GM10847 (cell line): ENCODE data around the gene KRT6B.

ENCODE experiments used
- POLR2A ChIP-seq: IDR thresholded peaks from 2 replicates; pipeline ENCODE4 v1.6.1; 2011; ENCODE audit not compliant: insufficient read length; ENCODE audit errors: extremely low read depth

The KRT6B gene

DNA sequence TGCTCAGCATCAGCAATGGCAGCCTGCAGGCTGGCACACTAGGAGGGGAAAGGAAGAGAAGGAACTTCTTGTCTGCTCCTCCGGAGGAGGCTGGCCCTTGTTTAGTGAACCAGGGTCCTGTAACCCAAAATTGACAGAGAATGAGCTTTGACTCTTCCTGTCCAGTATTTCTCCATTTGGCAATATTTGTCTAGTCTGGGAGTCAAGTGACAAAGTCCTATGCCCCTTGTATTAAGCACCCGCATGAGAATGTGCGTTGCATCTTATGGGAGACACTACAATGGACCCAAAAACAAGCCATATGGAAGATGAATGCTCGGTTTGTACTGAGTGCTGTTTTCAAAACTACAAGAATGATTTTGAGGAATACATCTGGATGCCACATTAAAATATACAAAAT is 17.9 kb upstream of the KRT6B start:
- no peak for TF ChIP-seq POLR2A

DNA sequence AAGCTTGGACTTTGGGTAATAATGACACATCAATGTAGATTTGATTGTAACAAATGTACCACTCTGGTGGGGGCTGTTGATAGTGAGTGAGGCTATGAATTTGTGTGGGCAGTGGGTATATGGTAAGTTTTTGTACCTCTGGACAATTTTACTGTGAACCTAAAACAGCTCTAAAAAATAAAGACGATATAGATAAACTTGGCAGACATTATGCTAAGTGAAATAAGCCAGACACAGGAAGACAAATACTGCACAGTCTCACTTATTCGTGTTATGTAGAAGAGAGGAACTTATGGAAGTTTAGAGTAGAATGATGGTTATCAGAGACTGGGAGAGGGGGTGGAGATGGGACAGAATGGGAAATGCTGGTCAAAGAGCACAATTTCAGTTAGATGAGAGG is 13.0 kb upstream of the KRT6B start:
- TF ChIP-seq POLR2A = no peak

DNA sequence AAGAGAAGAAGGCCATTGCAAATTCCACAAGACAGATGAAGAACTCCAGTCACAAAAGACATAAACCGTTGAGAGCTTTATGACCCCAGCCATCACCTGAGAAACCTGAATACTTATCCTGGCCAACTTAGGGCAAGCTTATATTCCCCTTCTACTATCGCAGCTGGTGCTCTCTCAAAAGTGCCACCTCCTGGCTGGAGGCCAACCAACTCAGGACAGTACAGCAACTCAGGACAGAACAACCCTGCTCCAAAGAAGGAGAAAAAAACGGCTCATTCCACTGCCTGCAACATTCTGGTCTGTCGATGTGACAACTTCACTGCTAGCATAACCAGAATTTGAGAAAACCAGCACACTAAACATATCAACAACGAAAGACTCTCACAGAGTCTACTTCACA is 9.7 kb upstream of the KRT6B start:
- TF ChIP-seq POLR2A = no peak

DNA sequence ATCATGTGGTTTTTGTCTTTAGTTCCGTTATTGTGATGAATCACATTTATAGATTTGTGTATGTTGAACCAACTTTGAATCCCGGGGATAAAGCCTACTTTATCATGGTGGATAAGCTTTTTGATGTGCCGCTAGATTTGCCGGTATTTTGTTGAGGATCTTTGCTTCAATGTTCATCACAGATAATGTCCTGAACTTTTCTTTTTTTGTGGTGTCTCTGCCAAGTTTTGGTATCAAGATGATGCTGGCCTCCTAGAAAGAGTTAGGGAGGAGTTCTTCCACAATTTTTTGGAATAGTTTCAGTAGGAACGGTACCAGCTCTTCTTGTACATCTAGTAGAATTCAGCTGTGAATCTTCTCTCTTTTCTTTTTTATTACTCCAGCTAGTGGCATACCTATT is 6.9 kb upstream of the KRT6B start:
- TF ChIP-seq POLR2A = no peak

DNA sequence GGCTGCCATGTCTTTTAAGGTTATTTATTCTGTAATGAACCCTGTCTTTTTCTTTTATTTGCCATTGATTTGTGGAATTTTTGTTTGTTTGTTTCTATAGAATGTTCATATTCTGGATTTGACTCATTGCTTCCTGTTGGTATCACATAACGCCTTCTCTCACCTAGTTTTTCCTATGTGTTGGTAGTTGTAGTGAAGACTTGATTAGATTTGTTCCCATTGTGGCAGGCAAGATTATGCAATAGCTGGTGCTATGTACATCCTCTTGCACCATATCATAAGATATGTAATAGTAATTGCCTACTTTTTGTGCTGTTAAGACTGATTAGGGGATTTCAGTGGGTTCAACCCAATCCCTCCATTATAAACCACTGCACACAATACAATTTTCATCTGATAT is 3.9 kb upstream of the KRT6B start:
- TF ChIP-seq POLR2A = no peak

DNA sequence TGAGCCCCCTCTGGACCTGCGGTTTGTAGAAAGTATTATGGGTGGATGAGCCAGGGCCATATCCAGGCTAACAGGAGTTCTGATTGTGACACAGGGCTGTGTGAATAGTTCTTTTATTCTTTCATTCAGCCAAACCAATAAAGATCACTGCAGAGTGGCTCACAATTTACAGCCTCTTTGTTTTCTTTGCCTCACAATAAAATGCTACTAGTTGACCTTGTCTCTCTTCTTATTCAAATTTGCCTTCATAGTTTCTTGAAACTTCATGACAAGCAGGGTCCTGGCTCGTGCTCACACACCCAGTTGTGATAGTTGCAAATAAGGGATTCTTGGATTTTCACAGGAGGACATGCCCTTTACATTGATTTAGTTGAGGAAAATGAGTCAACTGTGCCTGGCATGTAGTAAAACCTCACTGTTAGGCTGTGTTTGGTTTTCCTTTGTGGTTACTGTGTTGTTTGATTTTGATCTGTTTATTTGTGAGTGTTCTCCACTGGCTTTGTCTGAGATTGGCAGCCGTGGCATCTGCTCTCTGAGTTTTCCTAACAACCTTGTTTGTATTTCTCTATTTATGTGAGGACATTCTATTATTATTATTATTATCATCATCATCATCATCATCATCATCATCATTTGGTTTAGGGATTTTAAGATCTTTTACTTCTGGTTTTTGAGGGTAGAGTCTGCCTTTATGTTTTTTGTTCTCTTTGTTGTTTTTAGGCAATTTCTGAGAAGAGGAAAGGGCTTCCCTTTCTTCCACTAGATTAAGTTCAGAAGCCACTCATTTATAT is 2.7 kb upstream of the KRT6B start:
- no peak for TF ChIP-seq POLR2A

DNA sequence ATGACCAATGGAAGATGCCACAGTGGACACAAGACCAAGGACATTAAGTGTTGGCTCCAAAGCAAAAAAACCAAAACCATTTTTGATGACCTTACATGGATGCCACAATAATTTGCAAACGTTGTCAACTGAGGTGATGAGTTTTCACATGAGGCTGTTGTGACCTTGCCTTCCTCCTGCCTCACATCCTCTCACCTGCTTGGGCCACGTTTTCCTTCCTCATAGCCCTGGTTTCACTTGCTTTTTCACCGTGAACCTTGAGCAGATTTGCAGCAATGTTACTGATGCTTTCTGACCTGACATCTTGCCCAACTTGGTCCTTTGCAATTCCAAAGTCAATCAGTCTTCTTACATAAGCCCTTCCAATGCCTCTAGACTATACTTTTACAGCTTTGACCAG is 3.7 kb downstream of the KRT6B start:
- TF ChIP-seq POLR2A = no peak

DNA sequence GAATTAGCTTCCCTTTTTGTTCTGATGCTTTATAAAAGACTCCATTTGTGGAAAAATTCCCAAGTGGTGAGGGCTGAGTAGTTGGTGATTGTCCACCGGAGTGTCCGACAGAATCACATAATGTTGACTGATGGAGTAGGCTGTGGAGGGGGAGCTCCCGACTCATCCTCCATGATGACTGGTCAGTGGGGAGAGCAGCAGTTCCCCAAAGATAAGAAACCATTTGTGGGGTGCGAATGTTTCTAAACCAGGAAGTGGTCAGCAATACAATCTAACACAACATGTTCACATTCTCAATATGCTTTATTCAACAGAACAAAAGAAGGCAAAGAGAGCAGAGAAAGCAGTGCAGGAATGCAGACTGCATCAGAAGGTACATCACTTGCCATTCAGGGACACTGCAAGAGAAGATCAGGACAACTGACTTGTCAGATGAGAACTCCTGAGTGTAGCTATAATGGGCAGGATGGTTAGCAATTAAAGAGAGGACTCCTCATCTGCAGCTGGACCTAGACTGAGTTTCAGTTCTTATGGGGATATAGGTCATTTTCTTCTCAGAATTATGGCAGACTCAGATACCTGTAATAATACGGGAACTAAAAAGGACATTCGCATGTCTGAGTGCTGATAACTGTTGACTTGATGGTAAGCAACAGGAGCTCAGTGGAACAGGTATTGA is 5.4 kb downstream of the KRT6B start:
- TF ChIP-seq POLR2A = no peak

DNA sequence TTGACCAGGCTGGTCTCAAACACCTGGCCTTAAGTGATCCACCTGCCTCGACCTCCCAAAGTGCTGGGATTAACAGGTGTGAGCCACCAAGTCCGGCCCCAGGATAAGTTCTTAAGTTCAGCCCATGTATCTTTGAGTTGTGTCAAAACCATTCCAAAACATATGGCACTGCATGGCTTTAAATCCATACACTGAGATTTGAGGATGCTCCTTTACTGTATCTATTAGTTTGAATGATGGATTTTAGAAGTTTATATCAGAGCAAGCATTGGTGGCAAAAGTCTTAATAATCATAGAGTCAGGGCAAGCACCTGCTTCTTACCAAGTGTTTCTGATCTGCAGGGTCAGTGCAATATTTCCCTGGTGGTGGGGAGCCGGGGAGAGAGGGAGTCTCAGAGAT is 6.1 kb downstream of the KRT6B start:
- TF ChIP-seq POLR2A = no peak

DNA sequence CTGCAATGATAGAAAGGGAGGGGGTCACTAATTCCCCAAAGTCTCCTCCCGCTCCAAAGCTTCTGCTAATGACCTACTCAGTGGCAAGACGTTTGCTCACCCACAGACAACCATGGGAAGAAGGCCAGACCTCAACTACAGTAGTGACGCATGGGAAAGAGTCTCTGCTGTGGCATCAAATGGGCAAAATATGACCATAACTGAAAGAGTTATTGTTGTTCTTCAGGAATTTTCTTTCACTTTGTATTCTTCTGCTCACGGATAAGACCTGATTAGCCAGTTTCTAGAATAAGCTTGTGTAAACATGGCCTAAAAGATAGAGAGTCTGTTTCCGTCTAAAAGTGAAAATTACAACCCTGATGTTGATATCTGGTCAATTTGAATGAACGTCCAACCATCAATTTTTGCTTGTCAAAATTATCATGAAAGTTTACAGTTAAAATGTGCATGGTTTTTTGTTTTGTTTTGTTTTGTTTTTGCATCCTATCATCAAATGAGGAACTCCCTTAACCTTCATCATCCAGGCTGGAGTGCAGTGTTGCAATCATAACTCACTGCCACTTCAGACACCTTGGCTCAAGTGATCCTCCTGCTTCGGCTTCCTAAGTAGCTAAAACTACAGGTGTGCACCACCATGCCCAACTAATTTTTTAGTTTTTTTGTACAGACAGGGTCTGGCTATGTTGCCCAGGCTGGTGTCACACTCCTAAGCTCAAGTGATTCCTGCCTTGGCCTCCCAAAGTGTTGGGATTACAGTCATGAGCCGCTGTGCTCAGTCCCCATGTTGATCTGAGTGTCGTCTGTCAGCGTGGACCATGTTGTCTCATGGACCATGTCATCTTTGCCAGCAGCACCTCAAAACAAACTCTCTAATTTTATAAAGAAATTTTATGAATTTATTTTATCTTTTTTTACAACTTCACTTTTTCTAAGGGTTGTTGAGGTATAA is 7.0 kb downstream of the KRT6B start:
- TF ChIP-seq POLR2A = no peak

DNA sequence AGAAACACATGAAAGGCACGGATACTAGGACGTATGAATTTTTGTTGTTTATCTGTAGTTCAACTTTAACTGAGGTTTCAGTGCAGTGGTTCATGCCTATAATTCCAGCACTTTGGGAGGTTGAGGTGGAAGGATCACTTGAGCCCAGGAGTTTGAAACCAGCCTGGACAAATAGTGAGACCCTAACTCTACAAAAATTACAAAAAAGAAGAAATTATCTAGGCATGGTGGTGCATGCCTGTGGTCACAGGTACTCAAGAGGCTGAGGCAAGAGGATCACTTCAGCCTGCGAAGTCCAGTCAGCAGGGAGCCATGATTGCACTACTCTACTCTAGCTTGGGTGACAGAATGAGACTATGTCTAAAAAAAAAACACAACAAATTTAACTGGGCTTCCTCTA is 8.0 kb downstream of the KRT6B start:
- TF ChIP-seq POLR2A = no peak

DNA sequence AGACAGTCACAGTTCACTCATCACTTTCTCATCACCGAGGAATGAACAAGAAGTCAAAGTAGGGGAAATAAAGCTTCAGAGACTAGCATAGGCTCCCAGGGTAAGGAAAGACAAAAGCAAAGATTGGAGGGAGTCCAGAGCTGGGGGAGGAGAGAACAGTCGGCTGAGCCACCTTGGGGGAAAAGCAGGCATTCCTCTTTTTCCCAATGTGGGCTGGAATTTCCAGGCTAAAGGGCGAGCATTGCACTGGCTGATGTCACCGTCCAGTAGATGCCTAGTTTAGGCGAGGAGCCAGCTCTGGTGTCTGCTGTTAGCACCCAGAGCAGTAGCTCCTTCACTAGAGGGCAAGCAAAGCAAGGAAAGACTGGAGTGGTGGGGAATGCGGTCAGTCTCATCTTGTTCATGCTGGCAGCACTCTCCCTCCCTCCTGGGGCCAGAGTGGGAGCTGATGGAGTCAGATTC is 9.3 kb downstream of the KRT6B start:
- no peak for TF ChIP-seq POLR2A

DNA sequence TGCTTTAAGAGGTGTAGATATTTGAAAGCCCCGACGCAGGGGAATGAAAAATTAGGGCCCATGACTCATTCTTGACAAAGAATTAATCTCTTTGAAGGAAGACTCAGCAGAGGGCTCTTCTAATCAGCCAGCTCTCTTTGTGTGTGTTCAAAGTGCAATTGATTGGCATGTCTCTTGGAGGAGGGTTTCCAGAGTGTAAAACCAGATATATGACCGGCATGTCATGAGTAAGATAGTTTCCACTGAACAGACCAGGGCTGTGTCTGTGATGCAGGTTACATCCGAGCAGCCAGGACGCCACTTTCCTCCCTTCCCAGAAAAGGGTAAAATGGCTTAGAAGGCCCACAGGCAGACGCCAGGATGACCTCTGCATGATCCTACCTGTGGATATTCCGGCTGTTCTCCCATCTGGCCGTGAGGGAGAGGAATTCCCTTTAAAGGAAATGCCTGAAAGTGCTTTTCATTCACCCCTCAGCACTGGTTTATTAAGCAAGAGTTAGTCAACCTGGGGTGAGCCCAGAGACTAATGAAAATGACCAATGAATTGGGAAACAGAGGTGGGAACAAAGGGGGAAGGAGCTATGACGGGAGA is 10.5 kb downstream of the KRT6B start:
- TF ChIP-seq POLR2A = no peak

DNA sequence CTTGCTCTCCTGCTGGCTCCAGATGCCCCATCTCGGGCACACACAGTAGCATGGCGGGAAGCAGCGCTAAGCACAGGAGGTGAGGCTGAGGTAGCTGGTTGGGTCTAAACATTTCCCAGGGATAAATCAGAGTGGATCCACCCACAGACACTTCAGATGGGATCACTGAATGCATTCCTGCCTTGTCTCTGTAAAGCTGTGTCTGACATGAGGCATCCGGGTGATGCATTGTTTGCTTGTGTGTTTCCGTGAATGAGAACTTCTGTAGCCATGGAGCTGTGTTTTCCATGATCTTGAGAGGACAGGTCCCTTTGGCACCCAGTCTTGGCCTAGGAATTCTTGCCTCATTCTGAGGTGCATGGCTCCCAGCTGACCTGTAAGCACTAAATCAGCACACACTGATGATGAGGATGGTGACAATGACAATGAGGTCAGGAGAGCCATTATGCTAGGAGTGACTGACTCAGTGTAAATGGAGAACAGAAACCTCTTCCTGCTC is 11.1 kb downstream of the KRT6B start:
- TF ChIP-seq POLR2A = no peak

DNA sequence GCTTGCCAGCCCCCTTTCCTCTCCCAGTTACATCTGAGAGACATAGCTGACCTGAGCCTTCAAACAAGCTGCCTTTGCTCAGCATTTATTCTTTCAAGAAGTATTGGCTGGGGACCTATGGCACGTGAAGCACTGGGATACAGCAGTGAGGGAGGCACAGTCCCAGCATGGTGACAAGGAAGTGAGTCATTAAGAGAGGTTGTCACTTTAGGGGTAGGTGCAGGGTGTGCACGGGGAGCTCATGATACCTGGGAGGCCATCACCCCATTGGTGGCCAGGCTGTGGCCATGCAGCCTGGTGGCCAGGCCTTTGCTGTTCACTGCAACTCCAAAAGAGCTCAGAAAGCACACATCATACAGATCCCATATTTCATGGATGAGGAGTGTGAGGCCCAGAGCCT is 12.1 kb downstream of the KRT6B start:
- TF ChIP-seq POLR2A = no peak
